Suprapubic skin (tissue), 4 donors: ENCODE measurements around the gene CARD8. TPM values are rescaled to one million over a fixed set of nuclear protein-coding genes. Genes with fewer than 3 reads are reported as not detected.

Experiments used
- DNase-seq, 2 donors: peaks; one replicate each; pipeline ENCODE4 v3.0.0-alpha.2; 2019; ENCODE audit warnings: low spot score in 2 of 2
- H3K27ac ChIP-seq: fragments of 200-600 bp; sonication (generic); one replicate; pipeline ENCODE4 v1.5.1; 2019
- H3K27me3 ChIP-seq: fragments of 200-600 bp; sonication (generic); one replicate; pipeline ENCODE4 v1.5.1; 2019
- H3K36me3 ChIP-seq: fragments of 200-600 bp; sonication (generic); one replicate; pipeline ENCODE4 v1.5.1; 2019
- H3K4me1 ChIP-seq: fragments of 200-600 bp; sonication (generic); one replicate; pipeline ENCODE4 v1.5.1; 2019
- H3K4me3 ChIP-seq: fragments of 200-600 bp; sonication (generic); one replicate; pipeline ENCODE4 v1.5.1; 2019; ENCODE audit warnings: mild to moderate bottlenecking
- H3K9me3 ChIP-seq: fragments of 200-600 bp; sonication (generic); one replicate; pipeline ENCODE4 v1.5.1; 2019
- CTCF ChIP-seq, 2 donors: fragments of 200-600 bp in 1 of 2; fragments of 450-650 bp in 1 of 2; sonication (generic) in 1 of 2; IDR thresholded peaks; one replicate each; pipeline ENCODE4 v1.5.1; 2016 to 2019; ENCODE audit warnings: antibody characterized with exemption in 2 of 2, mild to moderate bottlenecking in 1 of 2, moderate library complexity in 1 of 2
- EP300 ChIP-seq: sonication (generic); formaldehyde crosslinking; IDR thresholded peaks from one replicate; pipeline ENCODE4 v1.6.1; 2017; ENCODE audit warnings: antibody characterized with exemption
- POLR2A ChIP-seq, 2 donors: fragments of 450-650 bp; IDR thresholded peaks; one replicate each; pipeline ENCODE4 v1.6.1; 2017; ENCODE audit warnings: antibody characterized with exemption in 2 of 2, mild to moderate bottlenecking in 2 of 2, moderate library complexity in 2 of 2
- POLR2AphosphoS5 ChIP-seq, 3 donors: sonication (generic); formaldehyde crosslinking; IDR thresholded peaks; one replicate each; pipeline ENCODE4 v1.6.1; 2017; ENCODE audit warnings: antibody characterized with exemption in 3 of 3
- WGBS: methylation state at CpG from one replicate; pipeline ENCODE4 v1.1.5; 2018; 5-methylcytosine and 5-hydroxymethylcytosine counted together
- total RNA-seq, 4 donors: library from RNA; depleted of rRNA; stranded (reverse); fragments of >200 nt; gene quantifications; one replicate each; pipeline ENCODE4 v1.1.0, GENCODE V29; 2016

The CARD8 gene
- total RNA-seq, 4 donors from 2014 or later: 11.5 to 40.6 (median 18.7) TPM

DNA sequence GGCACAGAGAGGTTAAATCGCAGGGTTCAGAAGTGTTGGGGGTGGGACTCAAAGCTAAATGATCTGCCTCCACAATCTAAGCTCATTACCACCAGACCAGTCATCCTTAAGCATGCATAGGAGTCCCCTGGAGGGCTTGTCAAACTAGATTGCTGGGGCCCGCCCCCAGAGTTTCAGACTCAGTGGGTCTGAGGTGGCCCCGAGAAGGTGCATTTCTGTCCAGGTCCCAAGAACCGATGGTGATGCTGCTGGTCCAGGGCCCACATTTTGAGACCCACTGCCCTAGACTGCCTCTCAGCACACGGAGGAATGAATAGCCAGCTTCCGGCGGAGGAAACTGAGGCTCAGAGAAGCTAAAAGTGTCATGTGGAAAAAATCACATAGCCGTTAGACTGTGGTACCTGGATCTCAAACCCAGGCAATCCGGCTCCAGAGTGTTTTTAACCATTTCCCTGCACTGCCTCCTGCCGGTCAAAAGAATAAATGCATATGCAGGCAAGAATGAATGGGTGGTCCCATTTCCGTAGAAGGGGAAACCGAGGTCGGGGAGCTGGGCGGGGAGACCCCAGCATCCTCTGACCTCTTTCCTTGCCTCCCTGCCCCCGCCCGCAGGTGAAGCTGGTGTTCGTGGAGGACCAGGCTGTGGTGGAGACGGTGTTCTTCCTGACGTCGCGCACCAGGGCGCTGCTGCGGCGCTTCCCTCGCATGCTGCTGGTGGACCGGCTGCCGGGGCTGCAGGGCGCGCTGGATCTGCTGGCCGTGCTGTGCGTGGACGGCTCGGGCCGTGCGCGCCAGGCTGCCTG, 61.5 kb downstream of the CARD8 start:
- H3K27ac ChIP-seq: no peak overlapping the region
- no peak overlapping the region for H3K4me3 ChIP-seq
- TF ChIP-seq POLR2AphosphoS5 (IDR thresholded peaks at IDR 0.05): no peak
- no peak for TF ChIP-seq CTCF (IDR thresholded peaks at IDR 0.05)
- TF ChIP-seq EP300: no peak
- TF ChIP-seq POLR2A (IDR thresholded peaks at IDR 0.05): no peak
- 63% methylated on average over 33 of the region's 36 CpGs for WGBS
- H3K27me3 ChIP-seq: no peaks in the 10 kb centered on the region
- no peaks in the 10 kb centered on the region for H3K9me3 ChIP-seq
- no peaks in the 10 kb centered on the region for H3K36me3 ChIP-seq
- peaks cover 4% of the 10 kb centered on the region for H3K4me1 ChIP-seq
- peak in 1 of 2 donors; percentile 73 for DNase-seq

DNA sequence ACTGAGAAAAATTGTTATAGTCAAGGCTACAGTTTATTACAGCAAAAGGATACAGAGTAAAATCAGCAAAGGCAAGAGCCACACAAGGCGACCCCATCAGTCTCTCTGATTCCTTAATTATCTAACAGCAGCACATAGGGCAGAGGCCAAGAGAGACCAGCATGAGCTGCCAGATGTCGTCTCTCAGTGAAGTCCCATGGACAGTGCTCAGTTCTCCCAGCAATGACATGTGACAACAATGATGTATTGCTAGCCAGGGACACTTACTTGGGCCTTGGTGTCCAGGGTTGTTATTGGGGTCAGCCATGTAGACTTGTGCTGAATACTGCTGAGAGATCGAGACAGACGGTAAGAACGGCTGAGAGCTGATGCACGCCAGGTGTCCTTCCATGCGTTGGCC, 63.0 kb downstream of the CARD8 start:
- Histone ChIP-seq H3K36me3 (peaks cover 4% of the 10 kb centered on the region), H3K4me3 (no peak overlapping the region), H3K9me3 (no peaks in the 10 kb centered on the region), H3K27me3 (no peaks in the 10 kb centered on the region), H3K4me1 (peaks cover 4% of the 10 kb centered on the region), H3K27ac (no peak overlapping the region)
- DNase-seq: no peak
- 95% methylated on average over 5 of the region's 7 CpGs for WGBS
- no peak for TF ChIP-seq POLR2A (IDR thresholded peaks at IDR 0.05)
- no peak for TF ChIP-seq EP300
- TF ChIP-seq CTCF (IDR thresholded peaks at IDR 0.05): no peak
- no peak for TF ChIP-seq POLR2AphosphoS5 (IDR thresholded peaks at IDR 0.05)

DNA sequence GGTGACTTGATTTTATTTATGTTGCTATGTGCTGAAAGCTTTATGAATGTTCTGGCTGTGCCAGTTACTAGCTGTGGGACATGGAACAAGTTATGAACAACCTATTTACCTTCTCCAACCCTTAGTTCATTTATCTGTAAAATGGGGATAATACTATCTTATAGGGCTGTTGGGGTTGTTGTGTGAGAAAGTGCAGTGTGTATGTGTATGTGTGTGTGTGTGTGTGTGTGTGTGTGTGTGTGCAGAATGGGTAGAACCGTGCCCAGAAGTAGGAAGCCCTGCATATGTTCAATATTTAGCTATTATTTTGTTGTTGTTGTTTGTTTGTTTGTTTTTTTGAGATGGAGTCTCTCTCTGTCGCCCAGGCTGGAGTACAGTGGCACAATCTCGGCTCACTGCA, 64.8 kb downstream of the CARD8 start:
- no peak overlapping the region for H3K4me3 ChIP-seq
- DNase-seq: no peak
- TF ChIP-seq POLR2A (IDR thresholded peaks at IDR 0.05) (no peak), CTCF (IDR thresholded peaks at IDR 0.05) (no peak), POLR2AphosphoS5 (IDR thresholded peaks at IDR 0.05) (no peak), EP300 (no peak)
- no peaks in the 10 kb centered on the region for H3K9me3 ChIP-seq
- WGBS: 85% methylated on average over 3 of the region's 3 CpGs
- no peaks in the 10 kb centered on the region for H3K27me3 ChIP-seq
- no peak overlapping the region for H3K27ac ChIP-seq
- no peaks in the 10 kb centered on the region for H3K4me1 ChIP-seq
- H3K36me3 ChIP-seq: peaks cover 4% of the 10 kb centered on the region

- Histone ChIP-seq H3K4me1 (no peaks in the 10 kb centered on the region), H3K4me3 (no peak overlapping the region), H3K9me3 (no peaks in the 10 kb centered on the region), H3K27me3 (no peaks in the 10 kb centered on the region), H3K27ac (no peak overlapping the region), H3K36me3 (peaks cover 4% of the 10 kb centered on the region)
- WGBS: 59% methylated on average over 11 of the region's 13 CpGs
- DNase-seq: no peak
- TF ChIP-seq CTCF (IDR thresholded peaks at IDR 0.05): peak in 1 of 2 donors; percentile 15
- TF ChIP-seq EP300: no peak
- TF ChIP-seq POLR2A (IDR thresholded peaks at IDR 0.05): no peak
- TF ChIP-seq POLR2AphosphoS5 (IDR thresholded peaks at IDR 0.05): no peak
Observed at GRCh38 chr19:48190288-48190884, 65.3 kb downstream of the CARD8 start.

DNA sequence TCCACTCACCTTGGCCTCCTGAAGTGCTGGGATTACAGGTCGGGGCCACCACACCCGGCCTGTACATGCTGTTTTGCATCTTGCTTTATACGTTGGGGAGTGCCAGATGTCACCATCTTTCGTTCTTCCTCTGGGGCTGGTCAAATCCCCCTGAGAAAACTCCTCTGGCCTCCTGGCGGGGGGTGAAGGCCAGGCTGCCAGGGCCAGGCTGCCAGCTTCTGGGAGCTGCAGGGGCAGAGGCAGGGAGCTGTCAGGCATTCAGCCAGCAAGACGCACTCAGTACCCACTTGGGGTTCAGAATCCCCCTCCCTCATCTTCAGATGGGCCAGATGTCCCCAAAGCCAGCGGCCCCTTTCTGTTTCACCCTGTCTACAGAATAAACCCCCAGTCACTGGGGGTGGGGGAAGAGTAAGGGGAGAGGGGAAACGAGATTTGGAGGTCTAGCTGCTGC, 69.1 kb downstream of the CARD8 start:
- WGBS: 79% methylated on average over 6 of the region's 8 CpGs
- peaks cover 11% of the 10 kb centered on the region for H3K36me3 ChIP-seq
- no peaks in the 10 kb centered on the region for H3K27me3 ChIP-seq
- no peaks in the 10 kb centered on the region for H3K4me1 ChIP-seq
- no peak overlapping the region for H3K4me3 ChIP-seq
- DNase-seq: no peak
- no peak overlapping the region for H3K27ac ChIP-seq
- H3K9me3 ChIP-seq: no peaks in the 10 kb centered on the region
- TF ChIP-seq POLR2AphosphoS5 (IDR thresholded peaks at IDR 0.05): no peak
- TF ChIP-seq CTCF (IDR thresholded peaks at IDR 0.05): no peak
- TF ChIP-seq POLR2A (IDR thresholded peaks at IDR 0.05): no peak
- TF ChIP-seq EP300: no peak
